NOMO-1 treated with dmso at 0.1 percent for 144 hours (cell line): Measurements from ENCODE around the gene MDFIC2.

Experiments used
- DNase-seq: peaks from one replicate; lab custom pipeline; 2025; ENCODE audit not compliant: unreplicated experiment; lab: John Stamatoyannopoulos, UW

The MDFIC2 gene

GRCh38 chr3:70183781-70184504 lies 128.5 kb downstream of the MDFIC2 start:
- no peak for DNase-seq

- DNase-seq = no peak
These were observed 130.3 kb downstream of the MDFIC2 start for GRCh38 chr3:70182166-70182565.

DNA sequence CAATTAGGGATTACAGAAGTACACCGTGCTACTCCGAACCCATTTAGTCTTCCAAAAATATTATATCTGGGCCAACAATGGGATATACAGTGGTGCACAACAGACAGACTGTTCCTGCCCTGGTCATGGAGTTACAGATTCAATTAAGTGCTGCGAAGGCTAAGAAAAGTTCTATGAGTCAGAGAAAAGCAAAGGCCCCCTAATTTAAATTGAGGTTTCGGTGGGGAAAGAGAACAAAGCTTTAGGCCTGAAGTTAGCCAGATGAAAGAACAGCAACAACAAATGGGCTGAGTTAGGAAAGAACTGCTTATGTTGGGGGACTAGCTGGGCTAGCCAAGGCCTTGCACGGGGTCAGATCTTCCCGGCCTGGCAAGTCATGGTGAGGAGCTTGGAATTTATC lies 131.8 kb downstream of the MDFIC2 start:
- peak; percentile 12 for DNase-seq

DNA sequence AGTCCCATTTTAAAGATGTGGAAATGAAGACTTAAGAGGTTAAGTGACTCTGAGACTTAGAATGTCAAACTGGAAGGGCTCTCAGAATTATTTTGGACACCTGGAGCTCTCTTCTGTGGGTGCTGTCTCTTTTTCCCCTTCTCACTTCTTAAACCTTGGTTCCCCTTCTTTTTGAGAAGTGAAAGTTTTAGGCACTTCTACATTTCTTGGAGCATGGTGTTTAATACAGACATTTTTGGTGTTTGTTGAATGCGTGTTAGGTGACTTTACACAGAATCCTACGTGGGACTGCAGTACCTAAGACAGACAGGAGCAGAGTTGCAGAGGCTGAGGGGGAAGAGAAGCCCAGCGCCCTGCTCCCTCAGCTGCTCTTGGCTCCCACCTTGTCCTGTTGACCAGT lies 133.3 kb downstream of the MDFIC2 start:
- peak; percentile 62 for DNase-seq

DNA sequence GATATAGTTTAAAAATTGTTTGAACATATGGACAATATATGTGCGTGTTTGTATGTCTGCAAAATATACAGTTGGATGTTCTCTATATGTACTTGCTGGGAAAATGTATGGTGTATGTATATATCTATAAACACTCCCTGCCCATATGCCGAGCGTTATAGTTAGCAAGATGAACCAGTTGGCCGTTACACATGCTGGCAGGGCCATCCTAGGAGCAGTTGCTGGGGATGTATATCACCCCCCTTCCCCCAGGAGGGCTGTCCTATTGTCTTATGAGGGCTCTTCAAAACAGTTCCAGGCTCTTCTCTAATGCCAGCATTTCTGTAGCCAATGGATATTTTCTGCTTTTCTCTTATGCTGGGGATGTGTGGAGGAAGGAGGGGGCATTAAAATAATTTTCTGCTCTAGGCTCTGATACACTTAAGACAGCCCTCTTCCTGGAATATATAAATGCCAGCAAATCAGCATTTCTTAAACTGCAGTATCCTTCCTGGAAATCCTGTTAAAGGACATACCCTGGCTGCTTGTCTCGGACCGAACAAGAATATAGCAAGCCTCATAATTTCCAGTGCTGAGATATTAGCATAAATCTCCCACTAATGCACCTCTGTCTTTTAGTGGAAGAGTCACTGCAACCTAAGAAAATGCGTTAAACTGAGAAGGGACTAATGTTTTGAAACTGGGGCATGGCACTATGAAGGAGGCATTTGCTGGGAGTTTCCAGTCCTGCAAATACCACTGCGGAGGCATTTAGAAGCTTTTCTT lies 134.4 kb downstream of the MDFIC2 start:
- DNase-seq = no peak

DNA sequence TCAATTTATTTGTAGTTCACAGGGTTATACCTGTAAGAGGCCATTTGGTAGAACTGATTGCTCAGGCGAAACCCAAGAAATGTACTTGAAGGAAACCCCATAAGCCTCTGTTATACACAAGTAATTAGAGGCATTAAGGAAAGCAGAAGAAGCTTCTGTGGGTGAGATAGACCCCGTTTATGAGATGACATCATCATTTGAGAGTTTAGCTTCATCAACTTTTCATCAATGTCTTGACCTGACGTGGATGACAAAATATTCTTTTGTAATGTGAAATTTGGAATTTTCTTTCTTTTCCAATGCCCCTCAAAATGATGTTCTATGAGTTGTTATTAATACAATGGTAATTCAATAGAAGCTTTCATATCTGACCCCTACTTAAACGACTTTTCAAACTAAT lies 136.2 kb downstream of the MDFIC2 start:
- DNase-seq = no peak

DNA sequence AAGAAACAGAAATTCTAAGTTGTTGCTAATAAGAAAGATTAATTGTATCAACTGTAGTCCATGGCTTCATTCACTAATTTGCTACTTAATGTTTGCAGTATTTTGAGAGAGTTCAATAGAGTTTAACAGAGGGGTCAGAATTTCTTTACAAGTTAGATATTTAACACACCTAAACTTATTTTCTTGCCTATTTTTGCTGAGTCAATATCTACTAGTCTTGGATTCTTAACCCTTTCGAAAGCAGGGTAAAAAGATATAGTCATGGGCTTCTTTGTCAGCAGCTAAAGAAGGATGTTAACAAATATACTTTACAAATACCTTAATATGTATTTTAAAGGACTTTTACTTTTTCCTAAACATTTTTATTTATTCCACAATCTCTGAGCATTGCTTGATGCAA lies 155.6 kb downstream of the MDFIC2 start:
- no peak for DNase-seq

DNA sequence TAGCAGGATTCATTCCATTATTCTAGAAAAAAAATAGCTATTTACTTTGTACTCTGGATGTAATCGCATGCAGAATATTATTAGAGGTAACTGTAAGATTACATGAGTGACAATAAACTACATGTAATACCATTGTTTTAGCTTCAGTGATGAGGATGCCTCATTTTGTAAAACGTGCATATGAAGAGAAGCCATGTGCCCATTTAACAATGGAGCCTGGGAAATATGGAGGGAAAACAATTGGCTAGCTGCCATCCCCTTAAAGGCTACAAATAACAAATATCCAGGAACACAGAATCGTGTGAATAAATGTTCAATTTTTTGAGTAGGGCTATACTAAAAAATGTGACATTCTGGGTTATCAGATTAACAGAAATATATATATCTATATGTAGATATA lies 161.8 kb downstream of the MDFIC2 start:
- no peak for DNase-seq

DNA sequence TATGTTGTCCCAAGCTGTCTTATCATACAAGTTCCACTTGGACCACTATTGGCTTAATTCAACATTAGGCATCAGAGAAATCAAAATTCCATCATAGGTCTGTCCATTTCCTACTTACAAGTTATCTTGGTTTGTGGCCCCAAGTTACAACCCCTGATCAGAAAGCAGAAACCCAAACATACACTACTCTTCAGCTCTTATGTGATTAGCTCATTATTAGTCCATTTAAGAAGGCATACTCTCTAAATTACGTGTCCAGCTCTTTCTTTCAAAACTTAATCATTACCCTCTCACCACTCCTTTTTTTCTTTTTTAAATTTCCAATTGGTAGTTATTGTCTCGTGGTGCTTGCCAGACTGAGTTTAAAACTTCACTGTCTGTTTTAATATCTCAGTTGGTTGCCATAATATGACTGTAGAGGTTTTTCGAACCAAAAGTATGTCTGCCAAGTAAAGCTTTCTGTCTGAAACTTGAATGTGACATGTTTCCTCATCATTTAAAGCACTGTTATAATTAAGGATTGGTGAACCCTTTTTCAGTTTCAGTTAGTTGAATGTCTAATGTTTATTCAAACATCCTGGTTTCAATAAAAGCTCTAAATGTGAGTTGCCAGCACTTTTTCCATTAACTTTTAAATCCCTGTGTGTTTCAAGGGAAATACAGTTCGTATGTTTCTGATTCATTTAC lies 162.6 kb downstream of the MDFIC2 start:
- no peak for DNase-seq
